ENCODE data around the gene EYA2. TPM values are rescaled to one million over a fixed set of nuclear protein-coding genes. Genes with fewer than 3 reads are reported as not detected.

EYA2 gene
- total and polyA plus RNA-seq, 2 donors (not counting 3 experiments of a cell fraction or from before 2014, with no cell fraction given), result not detected

GRCh38 chr20:47063808-47064207 is 169.2 kb downstream of the EYA2 start:
- Histone ChIP-seq H3K27ac (ENCODE audit: insufficient read depth, low read depth, low read length) (no peak overlapping the region), H3K9me1 (replicated peaks; ENCODE audit: control insufficient read depth, extremely low read depth, insufficient read depth, low read length) (no peaks in the 10 kb centered on the region), H3K79me2 (ENCODE audit: control insufficient read depth, insufficient read depth, low read length) (no peaks in the 10 kb centered on the region), H4K20me1 (replicated peaks; ENCODE audit: control insufficient read depth, extremely low read depth, insufficient read depth, low read length) (no peaks in the 10 kb centered on the region), H3K4me3 (replicated peaks in 1 of 3; ENCODE audit: insufficient read depth in 1 of 3, low read depth in 1 of 3, low read length in 3 of 3) (no peak overlapping the region), H2AFZ (ENCODE audit: low read depth, low read length) (no peak overlapping the region), H3K27me3 (ENCODE audit: control insufficient read depth in 2 of 2, insufficient read depth in 2 of 2, low read length in 2 of 2) (no peaks in the 10 kb centered on the region), H3K36me3 (ENCODE audit: control insufficient read depth in 2 of 2, extremely low read depth in 1 of 2, insufficient read depth in 2 of 2, low read length in 2 of 2) (no peaks in the 10 kb centered on the region), H3K9ac (replicated peaks; ENCODE audit: extremely low read depth, insufficient read depth, low read length) (no peak overlapping the region), H3K4me1 (ENCODE audit: control insufficient read depth, extremely low read depth, insufficient read depth, low read length) (no peaks in the 10 kb centered on the region), H3K9me3 (replicated peaks; ENCODE audit: control insufficient read depth, insufficient read depth, low read length) (peaks cover 3% of the 10 kb centered on the region), H3K4me2 (ENCODE audit: insufficient read depth, low read length) (no peak overlapping the region)
- no TSS peak for BruUV-seq (replicated peaks)
- DNase-seq (ENCODE audit: low read depth, low spot score) (no peak), FAIRE-seq (no peak)
- CTCF ChIA-PET, result no interaction called here
- intact Hi-C loops (cut with micrococcal nuclease), result no loop called here
- POLR2A ChIA-PET, result no interaction called here
- TF ChIP-seq MYC (IDR thresholded peaks at IDR 0.05; ENCODE audit: low read depth, low read length) (no peak), CTCF (IDR thresholded peaks at IDR 0.05; ENCODE audit: extremely low read depth in 1 of 2, insufficient read depth in 1 of 2, low read depth in 1 of 2, low read length in 2 of 2) (no peak), JUN (IDR thresholded peaks at IDR 0.05; ENCODE audit: borderline replicate concordance, insufficient read depth, insufficient read length, low read depth) (no peak), FOS (IDR thresholded peaks at IDR 0.05; ENCODE audit: borderline replicate concordance, insufficient read depth, low read length) (no peak), GATA2 (IDR thresholded peaks at IDR 0.05; ENCODE audit: insufficient read depth, insufficient read length, low read depth, low read length) (no peak), POLR2AphosphoS5 (IDR thresholded peaks at IDR 0.05; ENCODE audit: insufficient read depth, low read depth, low read length) (no peak), POLR2A (IDR thresholded peaks at IDR 0.05; ENCODE audit: low read depth, low read length) (no peak), EZH2 (IDR thresholded peaks at IDR 0.05; ENCODE audit: borderline replicate concordance, low read depth, low read length, severe bottlenecking) (no peak), MAX (IDR thresholded peaks at IDR 0.05; ENCODE audit: insufficient read depth, insufficient read length) (no peak)
- dilution Hi-C loops (cut with MboI; ENCODE audit: extremely low pct_ligation_motif_present, low sequenced_read_pairs), result no loop called here

All from endothelial cell of umbilical vein (primary cell).